ENCODE measurements around the gene G3BP2.
"Not testable (repeated sequence)": the region's sequence is repeated elsewhere in the genome, so short reads cannot be mapped to it uniquely, and the experiment has no call there.

- TF ChIP-seq CTCF (IDR thresholded peaks at IDR 0.05; ENCODE audit: low read depth, low read length); POLR2A (IDR thresholded peaks at IDR 0.05; ENCODE audit: extremely low read depth, insufficient read length); MAX (IDR thresholded peaks at IDR 0.05; ENCODE audit: low read depth, low read length): not testable (repeated sequence)
Observed at GRCh38 chr4:75716054-75716453, 42.8 kb upstream of the G3BP2 start.
